CD4-positive, alpha-beta memory T cell (primary cell): ENCODE results near the gene PRG2. TPM values are rescaled to one million over a fixed set of nuclear protein-coding genes. Genes with fewer than 3 reads are reported as not detected.
A peak's percentile ranks its signal among the peaks of the same experiment; 100 is the strongest.

Experiments used
- CTCF ChIA-PET: fragments of 350-600 bp; sonication (Branson Sonifier 250); formaldehyde crosslinking; loops from one replicate; lab custom pipeline; 2021; ENCODE audit warnings: inconsistent platforms; ENCODE audit not compliant: partially characterized antibody; lab: Charles Lee
- POLR2A ChIA-PET: fragments of 350-600 bp; sonication (Branson Sonifier 250); formaldehyde crosslinking; loops from one replicate; lab custom pipeline; 2021; ENCODE audit not compliant: partially characterized antibody; lab: Charles Lee
- DNase-seq, 5 donors: peaks; one replicate each; pipeline versions ENCODE4 v3.0.0 to v3.0.0-alpha.2; 2020 to 2022; ENCODE audit warnings: mixed read lengths in 1 of 5
- H3K27ac ChIP-seq: one replicate; pipeline ENCODE4 v1.7.0; 2013; ENCODE audit warnings: low read depth, low read length
- H3K27me3 ChIP-seq: 2 replicates; pipeline ENCODE4 v1.7.0; 2013; ENCODE audit warnings: mild to moderate bottlenecking, low read length, moderate library complexity; ENCODE audit not compliant: insufficient read depth
- H3K36me3 ChIP-seq: 2 replicates; pipeline ENCODE4 v1.7.0; 2013; ENCODE audit warnings: mild to moderate bottlenecking, low read length, moderate library complexity; ENCODE audit not compliant: insufficient read depth
- H3K4me1 ChIP-seq: 2 replicates; pipeline ENCODE4 v1.7.0; 2013; ENCODE audit warnings: mild to moderate bottlenecking, low read length, moderate library complexity; ENCODE audit not compliant: insufficient read depth
- H3K4me3 ChIP-seq, 2 donors: one replicate each; pipeline ENCODE4 v1.7.0; 2013; ENCODE audit warnings: low read length in 2 of 2, mild to moderate bottlenecking in 1 of 2
- H3K9me3 ChIP-seq, 2 donors: one replicate each; pipeline ENCODE4 v1.7.0; 2013; ENCODE audit warnings: low read length in 2 of 2, control low read depth in 1 of 2; ENCODE audit not compliant: control insufficient read depth in 1 of 2
- H3K27ac Mint-ChIP-seq, 7 donors: one replicate each; pipeline ENCODE4 v1.8.0; 2020 to 2021; ENCODE audit warnings: mixed read lengths in 7 of 7, mild to moderate bottlenecking in 6 of 7, inconsistent platforms in 3 of 7, moderate library complexity in 3 of 7
- H3K27me3 Mint-ChIP-seq, 2 donors: one replicate each; pipeline ENCODE4 v1.8.0; 2020 to 2021; ENCODE audit warnings: mixed read lengths in 2 of 2
- H3K36me3 Mint-ChIP-seq, 2 donors: one replicate each; pipeline ENCODE4 v1.8.0; 2020 to 2021; ENCODE audit warnings: mixed read lengths in 2 of 2, inconsistent platforms in 1 of 2, mild to moderate bottlenecking in 1 of 2
- H3K4me1 Mint-ChIP-seq, 4 donors: one replicate each; pipeline ENCODE4 v1.8.0; 2020 to 2021; ENCODE audit warnings: mixed read lengths in 4 of 4, mild to moderate bottlenecking in 1 of 4
- H3K4me3 Mint-ChIP-seq, 8 donors: one replicate each; pipeline ENCODE4 v1.8.0; 2020 to 2021; ENCODE audit warnings: mixed read lengths in 8 of 8, mild to moderate bottlenecking in 7 of 8, moderate library complexity in 6 of 8, inconsistent platforms in 3 of 8
- H3K9me3 Mint-ChIP-seq, 8 donors: one replicate each; pipeline ENCODE4 v1.8.0; 2020 to 2021; ENCODE audit warnings: mixed read lengths in 8 of 8, mild to moderate bottlenecking in 5 of 8, inconsistent platforms in 3 of 8, moderate library complexity in 1 of 8
- intact Hi-C: fragments of 100-400 bp; cut with micrococcal nuclease; formaldehyde crosslinking; loops from one replicate; pipeline ENCODE4 v1.15.1; 2023
- polyA plus RNA-seq, 2 donors: library from polyadenylated mRNA; unstranded; fragments of 300-500 nt; fragmentation: Illumina TruSeq; gene quantifications; one replicate each; pipeline ENCODE4 v1.2.3, GENCODE V29; 2021
- total RNA-seq, 2 experiments: library from RNA; stranded (reverse); gene quantifications; one replicate each; pipeline ENCODE4 v1.2.3, GENCODE V29; 2021

PRG2 gene
- total and polyA plus RNA-seq, 4 experiments from 2014 or later: 0.25 TPM; not detected in 3

DNA sequence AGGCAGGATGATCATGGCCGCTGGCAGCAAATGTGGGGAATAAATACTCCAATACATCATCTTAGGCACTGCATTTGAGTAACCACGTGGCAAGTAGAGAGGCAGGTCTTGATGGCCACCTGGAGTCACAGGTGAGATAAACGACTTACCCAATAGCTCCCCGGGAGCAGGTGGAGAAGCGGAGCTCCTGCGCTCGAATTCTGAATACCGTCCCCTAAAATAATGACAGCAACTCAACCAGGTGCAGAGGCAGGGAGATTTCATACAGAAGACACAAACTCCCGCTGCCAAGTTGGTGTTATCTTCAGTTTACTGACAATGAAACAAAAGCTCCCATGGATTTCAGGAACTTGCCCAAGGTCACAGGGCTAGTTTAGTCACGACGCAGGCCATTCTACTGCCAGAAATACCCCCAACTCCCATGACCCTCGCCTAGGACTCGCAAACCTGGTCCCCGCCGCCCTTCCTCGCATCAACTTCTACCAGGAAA, 36.0 kb upstream of the PRG2 start:
- intact Hi-C loops: loop anchor here (5.0 kb wide), 2 partner anchors 79 to 99 kb away; no protein-coding TSS in a partner anchor
- Mint-ChIP-seq H3K36me3 (peaks cover 10 to 19% of the 10 kb centered on the region in 2 donors), H3K4me3 (peak overlapping the region; percentile 83 to 93 (median 88)), H3K4me1 (peaks cover 33 to 56% (median 40%) of the 10 kb centered on the region in 4 donors), H3K27ac (peak overlapping the region; percentile 77 to 94 (median 90)), H3K9me3 (no peaks in the 10 kb centered on the region), H3K27me3 (no peaks in the 10 kb centered on the region)
- no peaks in the 10 kb centered on the region for H3K9me3 ChIP-seq
- H3K4me3 ChIP-seq: peak overlapping the region; percentile 32 to 58
- peaks cover 34% of the 10 kb centered on the region for H3K4me1 ChIP-seq
- DNase-seq: peak in 2 of 5 donors; percentile 6 to 33
- peak overlapping the region; percentile 45 for H3K27ac ChIP-seq
- ChIA-PET POLR2A (interaction anchor here (0.8 to 4.1 kb wide), 7 partner anchors 10 to 315 kb away, joined by 3 to 13 read pairs (median 4); partner anchors contain the start of genes SELENOH, SSRP1, TNKS1BP1 and UBE2L6), CTCF (interaction anchor here (1.0 to 5.9 kb wide), 4 partner anchors 31 to 81 kb away, joined by 3 to 56 read pairs (median 10); no protein-coding TSS in a partner anchor)
- H3K27me3 ChIP-seq: no peaks in the 10 kb centered on the region
- peaks cover 4% of the 10 kb centered on the region for H3K36me3 ChIP-seq

DNA sequence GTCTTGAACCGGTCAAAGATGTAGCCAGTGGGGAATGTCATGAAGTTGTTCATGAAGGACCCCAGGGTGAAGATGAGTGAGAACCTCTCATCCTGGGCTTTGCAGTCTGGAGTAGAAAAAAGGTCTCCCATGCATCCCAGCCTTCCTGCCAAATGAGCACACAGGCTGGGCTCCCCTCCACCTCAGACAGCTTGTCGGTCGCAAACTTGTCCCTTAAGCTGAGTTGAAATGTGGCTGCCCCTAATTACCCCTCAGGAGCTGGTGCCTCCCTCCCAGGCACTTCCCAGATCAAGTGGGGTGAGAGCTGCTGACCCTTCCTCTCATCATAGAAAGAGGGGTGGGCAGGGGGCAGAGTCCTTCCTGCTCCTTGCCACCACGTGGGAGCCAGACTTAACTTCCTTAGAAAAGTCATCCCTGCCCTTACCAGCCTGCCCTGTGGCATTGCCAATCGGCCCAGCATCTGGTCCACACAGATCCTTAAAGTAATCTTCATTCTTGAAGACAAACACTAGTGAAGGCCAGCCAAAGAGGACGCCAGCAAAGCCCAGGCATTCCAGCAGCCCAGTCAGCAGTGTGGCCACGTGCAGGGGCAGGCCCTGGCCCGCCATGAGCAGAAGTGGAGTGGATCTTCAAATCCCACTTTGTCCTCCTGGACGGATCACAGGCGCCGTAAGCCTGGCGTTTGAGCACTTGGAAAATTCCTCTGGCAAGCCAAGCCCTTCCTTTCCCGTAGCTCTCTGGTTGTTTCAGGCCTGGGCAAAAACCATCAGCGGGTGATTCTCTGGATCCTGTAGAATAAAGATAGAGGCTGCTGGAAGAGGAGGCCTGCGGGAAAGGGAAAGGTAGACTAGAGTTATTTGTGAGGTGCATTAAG, 35.4 kb upstream of the PRG2 start:
- Mint-ChIP-seq H3K4me3 (peak overlapping the region; percentile 83 to 93 (median 88)), H3K4me1 (peaks cover 33 to 56% (median 40%) of the 10 kb centered on the region in 4 donors), H3K9me3 (no peaks in the 10 kb centered on the region), H3K36me3 (peaks cover 10 to 22% of the 10 kb centered on the region in 2 donors), H3K27ac (peak overlapping the region; percentile 77 to 97 (median 94)), H3K27me3 (no peaks in the 10 kb centered on the region)
- Histone ChIP-seq H3K27me3 (no peaks in the 10 kb centered on the region), H3K4me3 (peak overlapping the region; percentile 32 to 58), H3K9me3 (no peaks in the 10 kb centered on the region), H3K4me1 (peaks cover 34% of the 10 kb centered on the region), H3K27ac (peak overlapping the region; percentile 54), H3K36me3 (peaks cover 4% of the 10 kb centered on the region)
- ChIA-PET CTCF (interaction anchor here (1.0 to 5.9 kb wide), 5 partner anchors 32 to 375 kb away, joined by 3 to 56 read pairs (median 5); no protein-coding TSS in a partner anchor), POLR2A (interaction anchor here (0.8 to 4.1 kb wide), 11 partner anchors 10 to 316 kb away, joined by 3 to 13 read pairs (median 4); partner anchors contain the start of genes SELENOH, SSRP1, TNKS1BP1 and UBE2L6)
- intact Hi-C loops: loop anchor here (1.0 to 5.0 kb wide), 5 partner anchors 31 to 1153 kb away; partner anchors contain the start of genes TIMM10 and ZFP91
- DNase-seq: no peak

DNA sequence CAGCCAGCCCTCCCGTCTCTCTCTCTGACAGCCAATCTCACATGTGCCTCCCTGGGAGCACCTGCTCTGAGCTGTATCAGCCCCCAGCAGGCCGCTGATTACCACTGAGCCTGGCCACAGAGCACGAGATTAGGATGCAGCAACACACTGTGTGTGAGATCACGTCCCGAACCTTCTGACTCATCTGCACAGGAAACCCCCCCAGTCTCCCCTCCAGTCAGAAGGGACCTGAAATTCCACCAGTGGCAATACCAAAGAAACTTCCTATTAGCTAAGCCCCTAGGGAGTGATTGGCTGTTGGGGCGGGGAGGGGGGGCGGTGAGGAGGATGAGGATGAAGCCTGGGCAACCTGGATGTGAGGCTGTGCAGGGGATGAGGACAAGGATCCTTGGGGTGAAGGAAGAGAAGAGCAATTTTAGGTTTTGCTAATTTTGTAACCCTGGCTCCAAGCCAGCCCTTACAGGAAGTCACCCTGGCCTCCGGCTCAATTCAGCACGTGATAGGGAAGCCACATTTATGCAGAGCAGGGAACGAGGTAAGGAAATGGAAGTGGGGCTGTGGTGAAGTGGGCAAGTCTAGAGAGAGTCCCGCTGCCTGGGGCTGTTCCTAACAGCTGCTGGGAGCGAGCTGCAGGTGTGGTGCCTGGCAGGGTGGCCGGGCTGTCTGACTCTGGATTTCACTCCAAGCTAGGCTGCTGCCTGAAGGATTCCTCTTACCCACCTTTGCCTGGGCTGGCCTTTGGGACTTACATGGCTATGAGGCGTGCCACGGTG, 34.5 kb upstream of the PRG2 start:
- Histone ChIP-seq H3K9me3 (no peaks in the 10 kb centered on the region), H3K27me3 (no peaks in the 10 kb centered on the region), H3K4me1 (peaks cover 34% of the 10 kb centered on the region), H3K36me3 (peaks cover 11% of the 10 kb centered on the region), H3K27ac (peak overlapping the region; percentile 54), H3K4me3 (peak overlapping the region; percentile 17 to 39)
- Mint-ChIP-seq H3K27ac (peak overlapping the region; percentile 70 to 97 (median 94)), H3K27me3 (no peaks in the 10 kb centered on the region), H3K4me3 (peak overlapping the region; percentile 68 to 93 (median 86)), H3K36me3 (peaks cover 14 to 30% of the 10 kb centered on the region in 2 donors), H3K4me1 (peaks cover 35 to 56% (median 40%) of the 10 kb centered on the region in 4 donors), H3K9me3 (no peaks in the 10 kb centered on the region)
- intact Hi-C loops: loop anchor here (1.0 to 5.0 kb wide), 5 partner anchors 32 to 1154 kb away; partner anchors contain the start of genes TIMM10 and ZFP91
- CTCF ChIA-PET: interaction anchor here (0.5 to 5.9 kb wide), 8 partner anchors 32 to 376 kb away, joined by 3 to 56 read pairs (median 4); no protein-coding TSS in a partner anchor
- POLR2A ChIA-PET: interaction anchor here (0.9 to 4.1 kb wide), 7 partner anchors 9 to 143 kb away, joined by 3 to 13 read pairs (median 5); partner anchors contain the start of genes SSRP1, TNKS1BP1 and UBE2L6
- DNase-seq: peak; percentile 67 to 97 (median 69)

GRCh38 chr11:57424137-57424791, 33.8 kb upstream of the PRG2 start:
- CTCF ChIA-PET: interaction anchor here (1.2 to 5.9 kb wide), 6 partner anchors 33 to 376 kb away, joined by 3 to 56 read pairs (median 4); no protein-coding TSS in a partner anchor
- Histone ChIP-seq H3K27ac (peak overlapping the region; percentile 54), H3K4me3 (peak overlapping the region; percentile 17 to 39), H3K4me1 (peaks cover 34% of the 10 kb centered on the region), H3K9me3 (no peaks in the 10 kb centered on the region), H3K27me3 (no peaks in the 10 kb centered on the region), H3K36me3 (peaks cover 11% of the 10 kb centered on the region)
- H3K9me3 Mint-ChIP-seq: no peaks in the 10 kb centered on the region
- peaks cover 15 to 32% of the 10 kb centered on the region in 2 donors for H3K36me3 Mint-ChIP-seq
- no peaks in the 10 kb centered on the region for H3K27me3 Mint-ChIP-seq
- DNase-seq: no peak
- peak overlapping the region; percentile 70 to 97 (median 94) for H3K27ac Mint-ChIP-seq
- POLR2A ChIA-PET: interaction anchor here (1.5 to 4.1 kb wide), 3 partner anchors 89 to 144 kb away, joined by 8 to 13 read pairs (median 8); partner anchors contain the start of genes SSRP1, TNKS1BP1 and UBE2L6
- peak overlapping the region in 7 of 8 donors; percentile 81 to 93 (median 86) for H3K4me3 Mint-ChIP-seq
- peaks cover 35 to 56% (median 40%) of the 10 kb centered on the region in 4 donors for H3K4me1 Mint-ChIP-seq
- intact Hi-C loops: loop anchor here (2.0 kb wide), 2 partner anchors 33 to 1155 kb away; partner anchors contain the start of gene ZFP91

DNA sequence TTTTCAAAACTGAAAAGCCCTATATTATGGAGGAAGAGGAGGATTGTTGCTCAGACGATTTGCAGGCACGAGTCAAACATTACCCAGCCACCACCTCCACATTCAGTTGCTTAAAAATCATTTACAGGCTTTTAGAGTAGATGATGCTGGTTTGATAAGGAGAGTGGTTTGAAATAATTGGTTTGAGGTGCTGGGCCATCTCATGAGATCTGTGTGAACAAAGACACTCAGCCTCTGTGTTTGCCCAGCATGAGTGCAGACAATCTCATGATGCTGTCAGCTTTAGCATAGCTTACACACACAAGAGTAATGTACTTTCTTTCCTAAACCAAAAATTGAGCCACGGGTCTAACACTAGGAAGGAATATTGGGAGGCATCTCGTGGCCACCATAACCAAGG, 32.2 kb upstream of the PRG2 start:
- Histone ChIP-seq H3K4me1 (peaks cover 34% of the 10 kb centered on the region), H3K4me3 (no peak overlapping the region), H3K27ac (no peak overlapping the region), H3K27me3 (no peaks in the 10 kb centered on the region), H3K9me3 (no peaks in the 10 kb centered on the region), H3K36me3 (peaks cover 12% of the 10 kb centered on the region)
- no peak for DNase-seq
- Mint-ChIP-seq H3K9me3 (no peaks in the 10 kb centered on the region), H3K27me3 (no peaks in the 10 kb centered on the region), H3K27ac (peak overlapping the region in 5 of 7 donors; percentile 31 to 94 (median 53)), H3K4me3 (peak overlapping the region in 2 of 8 donors; percentile 10 to 20), H3K36me3 (peaks cover 19 to 36% of the 10 kb centered on the region in 2 donors), H3K4me1 (peaks cover 33 to 54% (median 40%) of the 10 kb centered on the region in 4 donors)
- intact Hi-C loops: no loop called here
- CTCF ChIA-PET: no interaction called here
- POLR2A ChIA-PET: no interaction called here

DNA sequence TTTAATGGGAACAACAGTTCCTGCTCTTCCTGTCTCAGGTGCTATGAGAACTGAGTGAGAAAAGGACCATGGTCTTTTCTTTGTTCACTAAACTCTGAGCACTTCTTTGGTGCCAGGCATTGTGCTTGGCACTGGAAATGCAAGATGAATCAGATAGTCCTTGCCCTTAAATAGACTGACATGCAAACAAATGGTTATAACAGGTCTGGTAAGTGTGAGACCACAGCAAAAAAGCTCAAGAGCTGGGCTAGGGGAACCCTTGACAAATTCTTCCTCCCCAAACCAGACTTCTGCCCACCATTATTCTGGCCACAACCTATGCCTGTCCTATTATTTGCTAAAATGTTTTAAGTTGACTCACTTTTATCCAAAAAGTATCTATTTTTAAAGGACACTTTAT, 31.4 kb upstream of the PRG2 start:
- no peaks in the 10 kb centered on the region for H3K9me3 Mint-ChIP-seq
- Histone ChIP-seq H3K27me3 (no peaks in the 10 kb centered on the region), H3K9me3 (no peaks in the 10 kb centered on the region), H3K27ac (no peak overlapping the region), H3K36me3 (peaks cover 20% of the 10 kb centered on the region), H3K4me3 (no peak overlapping the region), H3K4me1 (peaks cover 30% of the 10 kb centered on the region)
- peaks cover 30 to 46% (median 34%) of the 10 kb centered on the region in 4 donors for H3K4me1 Mint-ChIP-seq
- no peak for DNase-seq
- no peaks in the 10 kb centered on the region for H3K27me3 Mint-ChIP-seq
- H3K4me3 Mint-ChIP-seq: no peak overlapping the region
- POLR2A ChIA-PET: no interaction called here
- CTCF ChIA-PET: interaction anchor here (1.2 kb wide), 1 partner anchor 36 kb away, joined by 4 read pairs; no protein-coding TSS in a partner anchor
- H3K36me3 Mint-ChIP-seq: peaks cover 27 to 44% of the 10 kb centered on the region in 2 donors
- peak overlapping the region in 1 of 7 donors; percentile 21 for H3K27ac Mint-ChIP-seq
- intact Hi-C loops: no loop called here
